Activated T-helper 2 cell treated with anti-CD3 and anti-CD28 coated beads, Interferon-gamma antibody, Interleukin-2, Interleukin-4, amounts not matched to agents 10 μg/mL and 5 μg/mL and 100 μg/mL, durations not matched to agents 14 hours and 24 hours and 36 hours (primary cell): ENCODE results near the gene EDIL3. TPM values are rescaled to one million over a fixed set of nuclear protein-coding genes. Genes with fewer than 3 reads are reported as not detected.

Experiments
- DNase-seq: peaks from one replicate; pipeline ENCODE4 v3.0.0; 2021; ENCODE audit warnings: low spot score
- H3K27ac Mint-ChIP-seq: one replicate; pipeline ENCODE4 v1.8.0; 2021; ENCODE audit warnings: mixed read lengths
- H3K27me3 Mint-ChIP-seq: one replicate; pipeline ENCODE4 v1.8.0; 2021; ENCODE audit warnings: low read depth, mixed read lengths
- H3K36me3 Mint-ChIP-seq: one replicate; pipeline ENCODE4 v1.8.0; 2021; ENCODE audit warnings: low read depth, mixed read lengths
- H3K4me1 Mint-ChIP-seq: one replicate; pipeline ENCODE4 v1.8.0; 2021; ENCODE audit warnings: low read depth, mixed read lengths
- H3K4me3 Mint-ChIP-seq: one replicate; pipeline ENCODE4 v1.8.0; 2021; ENCODE audit warnings: low read depth, mild to moderate bottlenecking, moderate library complexity, mixed read lengths
- H3K9me3 Mint-ChIP-seq: one replicate; pipeline ENCODE4 v1.8.0; 2021; ENCODE audit warnings: mixed read lengths
- intact Hi-C: fragments of 100-400 bp; cut with micrococcal nuclease; formaldehyde crosslinking; loops from one replicate; pipeline ENCODE4 v1.15.1; 2023
- total RNA-seq: library from RNA; stranded (reverse); gene quantifications from 2 replicates; pipeline ENCODE4 v1.2.3, GENCODE V29; 2022

Gene EDIL3
- total RNA-seq, 1 donor from 2014 or later, result not detected

- intact Hi-C loops, result no loop called here
- Mint-ChIP-seq H3K4me1 (no peaks in the 10 kb centered on the region), H3K9me3 (no peaks in the 10 kb centered on the region), H3K36me3 (no peaks in the 10 kb centered on the region), H3K4me3 (no peak overlapping the region), H3K27me3 (no peaks in the 10 kb centered on the region), H3K27ac (no peak overlapping the region)
- no peak for DNase-seq
Measured at GRCh38 chr5:84227236-84227635, 157.4 kb downstream of the EDIL3 start.

- intact Hi-C loops, result no loop called here
- H3K27me3 Mint-ChIP-seq, result no peaks in the 10 kb centered on the region
- no peaks in the 10 kb centered on the region for H3K4me1 Mint-ChIP-seq
- H3K4me3 Mint-ChIP-seq, result no peak overlapping the region
- no peaks in the 10 kb centered on the region for H3K9me3 Mint-ChIP-seq
- no peaks in the 10 kb centered on the region for H3K36me3 Mint-ChIP-seq
- DNase-seq, result no peak
- no peak overlapping the region for H3K27ac Mint-ChIP-seq
Measured at GRCh38 chr5:84218546-84218945, 166.1 kb downstream of the EDIL3 start.

GRCh38 chr5:84215521-84215920, 169.2 kb downstream of the EDIL3 start:
- intact Hi-C loops, result no loop called here
- H3K4me3 Mint-ChIP-seq, result no peak overlapping the region
- no peaks in the 10 kb centered on the region for H3K36me3 Mint-ChIP-seq
- no peaks in the 10 kb centered on the region for H3K4me1 Mint-ChIP-seq
- H3K27ac Mint-ChIP-seq, result no peak overlapping the region
- no peaks in the 10 kb centered on the region for H3K27me3 Mint-ChIP-seq
- H3K9me3 Mint-ChIP-seq, result no peaks in the 10 kb centered on the region
- no peak for DNase-seq

- no peak overlapping the region for H3K27ac Mint-ChIP-seq
- H3K27me3 Mint-ChIP-seq, result no peaks in the 10 kb centered on the region
Measured at GRCh38 chr5:84213861-84214260, 170.8 kb downstream of the EDIL3 start.

GRCh38 chr5:84213212-84213611, 171.5 kb downstream of the EDIL3 start:
- no peak overlapping the region for H3K4me3 Mint-ChIP-seq
- intact Hi-C loops, result no loop called here
- DNase-seq, result no peak
- H3K9me3 Mint-ChIP-seq, result no peaks in the 10 kb centered on the region
- no peak overlapping the region for H3K27ac Mint-ChIP-seq
- H3K4me1 Mint-ChIP-seq, result no peaks in the 10 kb centered on the region
- no peaks in the 10 kb centered on the region for H3K27me3 Mint-ChIP-seq
- no peaks in the 10 kb centered on the region for H3K36me3 Mint-ChIP-seq

More at GRCh38 chr5:84213861-84214260, 170.8 kb downstream of the EDIL3 start:
- intact Hi-C loops, result no loop called here
- H3K9me3 Mint-ChIP-seq, result no peaks in the 10 kb centered on the region
- DNase-seq, result no peak
- no peak overlapping the region for H3K4me3 Mint-ChIP-seq
- H3K4me1 Mint-ChIP-seq, result no peaks in the 10 kb centered on the region
- H3K36me3 Mint-ChIP-seq, result no peaks in the 10 kb centered on the region

- intact Hi-C loops, result no loop called here
- Mint-ChIP-seq H3K27me3 (no peaks in the 10 kb centered on the region), H3K4me1 (no peaks in the 10 kb centered on the region)
Measured at GRCh38 chr5:84204772-84205171, 179.9 kb downstream of the EDIL3 start.

GRCh38 chr5:84202136-84202535, 182.5 kb downstream of the EDIL3 start:
- no peak for DNase-seq
- H3K27ac Mint-ChIP-seq, result no peak overlapping the region
- no peaks in the 10 kb centered on the region for H3K36me3 Mint-ChIP-seq
- no peaks in the 10 kb centered on the region for H3K9me3 Mint-ChIP-seq
- no peaks in the 10 kb centered on the region for H3K4me1 Mint-ChIP-seq
- no peak overlapping the region for H3K4me3 Mint-ChIP-seq
- H3K27me3 Mint-ChIP-seq, result no peaks in the 10 kb centered on the region
- intact Hi-C loops, result no loop called here

More at GRCh38 chr5:84204772-84205171, 179.9 kb downstream of the EDIL3 start:
- Mint-ChIP-seq H3K4me3 (no peak overlapping the region), H3K36me3 (no peaks in the 10 kb centered on the region), H3K9me3 (no peaks in the 10 kb centered on the region), H3K27ac (no peak overlapping the region)
- no peak for DNase-seq

GRCh38 chr5:84197538-84197937, 187.1 kb downstream of the EDIL3 start:
- DNase-seq, result no peak
- H3K4me1 Mint-ChIP-seq, result no peaks in the 10 kb centered on the region
- no peaks in the 10 kb centered on the region for H3K9me3 Mint-ChIP-seq
- H3K27me3 Mint-ChIP-seq, result no peaks in the 10 kb centered on the region
- H3K27ac Mint-ChIP-seq, result no peak overlapping the region
- intact Hi-C loops, result no loop called here
- H3K36me3 Mint-ChIP-seq, result no peaks in the 10 kb centered on the region
- no peak overlapping the region for H3K4me3 Mint-ChIP-seq

GRCh38 chr5:84191281-84191680, 193.4 kb downstream of the EDIL3 start:
- H3K9me3 Mint-ChIP-seq, result no peaks in the 10 kb centered on the region
- H3K27me3 Mint-ChIP-seq, result no peaks in the 10 kb centered on the region

GRCh38 chr5:84184857-84185256, 199.8 kb downstream of the EDIL3 start:
- no peaks in the 10 kb centered on the region for H3K27me3 Mint-ChIP-seq
- DNase-seq, result no peak
- intact Hi-C loops, result no loop called here
- H3K4me3 Mint-ChIP-seq, result no peak overlapping the region
- no peaks in the 10 kb centered on the region for H3K9me3 Mint-ChIP-seq
- H3K4me1 Mint-ChIP-seq, result no peaks in the 10 kb centered on the region
- no peak overlapping the region for H3K27ac Mint-ChIP-seq
- H3K36me3 Mint-ChIP-seq, result no peaks in the 10 kb centered on the region

More at GRCh38 chr5:84191281-84191680, 193.4 kb downstream of the EDIL3 start:
- no peak overlapping the region for H3K27ac Mint-ChIP-seq
- H3K4me1 Mint-ChIP-seq, result no peaks in the 10 kb centered on the region
- intact Hi-C loops, result no loop called here
- no peaks in the 10 kb centered on the region for H3K36me3 Mint-ChIP-seq
- no peak for DNase-seq
- H3K4me3 Mint-ChIP-seq, result no peak overlapping the region

GRCh38 chr5:84181093-84181492, 203.6 kb downstream of the EDIL3 start:
- intact Hi-C loops, result no loop called here
- H3K4me1 Mint-ChIP-seq, result no peaks in the 10 kb centered on the region

GRCh38 chr5:84168841-84169240, 215.8 kb downstream of the EDIL3 start:
- H3K27ac Mint-ChIP-seq, result no peak overlapping the region
- intact Hi-C loops, result no loop called here
- no peaks in the 10 kb centered on the region for H3K4me1 Mint-ChIP-seq
- H3K9me3 Mint-ChIP-seq, result no peaks in the 10 kb centered on the region
- no peaks in the 10 kb centered on the region for H3K36me3 Mint-ChIP-seq
- H3K4me3 Mint-ChIP-seq, result no peak overlapping the region
- no peak for DNase-seq
- no peaks in the 10 kb centered on the region for H3K27me3 Mint-ChIP-seq

More at GRCh38 chr5:84181093-84181492, 203.6 kb downstream of the EDIL3 start:
- Mint-ChIP-seq H3K9me3 (no peaks in the 10 kb centered on the region), H3K36me3 (no peaks in the 10 kb centered on the region), H3K27ac (no peak overlapping the region), H3K27me3 (no peaks in the 10 kb centered on the region), H3K4me3 (no peak overlapping the region)
- DNase-seq, result no peak

GRCh38 chr5:84163671-84164070, 221.0 kb downstream of the EDIL3 start:
- H3K9me3 Mint-ChIP-seq, result no peaks in the 10 kb centered on the region
- no peaks in the 10 kb centered on the region for H3K36me3 Mint-ChIP-seq
- no peaks in the 10 kb centered on the region for H3K27me3 Mint-ChIP-seq
- no peak overlapping the region for H3K4me3 Mint-ChIP-seq
- no peak for DNase-seq
- no peak overlapping the region for H3K27ac Mint-ChIP-seq
- intact Hi-C loops, result no loop called here
- H3K4me1 Mint-ChIP-seq, result no peaks in the 10 kb centered on the region

- H3K4me3 Mint-ChIP-seq, result no peak overlapping the region
- H3K27ac Mint-ChIP-seq, result no peak overlapping the region
- no peaks in the 10 kb centered on the region for H3K27me3 Mint-ChIP-seq
- no peaks in the 10 kb centered on the region for H3K9me3 Mint-ChIP-seq
- H3K36me3 Mint-ChIP-seq, result no peaks in the 10 kb centered on the region
- no peak for DNase-seq
- H3K4me1 Mint-ChIP-seq, result no peaks in the 10 kb centered on the region
- intact Hi-C loops, result no loop called here
Measured at GRCh38 chr5:84162695-84163094, 222.0 kb downstream of the EDIL3 start.
